Middle frontal gyrus (tissue), 1 donor: ENCODE data around the gene NDC80.
"Not testable (repeated sequence)": the region's sequence is repeated elsewhere in the genome, so short reads cannot be mapped to it uniquely, and the experiment has no call there.

ENCODE experiments used
- DNase-seq: peaks from one replicate; pipeline ENCODE4 v3.0.0-alpha.2; 2015; ENCODE audit warnings: low spot score; ENCODE audit errors: extremely low spot score

The NDC80 gene

GRCh38 chr18:2571200-2572170 is at the start of gene NDC80, which contains the start of gene METTL4:
Gene NDC80 (plus strand): TSS chr18:2571557. CDS start chr18:2572986, 1,429 bp downstream.
Gene METTL4 (minus strand): TSS chr18:2571505. CDS start chr18:2567216, 4,289 bp downstream.
- peak; percentile 72 for DNase-seq

- no peak for DNase-seq
Observed at GRCh38 chr18:2522112-2522511, 49.2 kb upstream of the NDC80 start.

GRCh38 chr18:2524794-2525198 is 46.6 kb upstream of the NDC80 start:
- not testable (repeated sequence) for DNase-seq

GRCh38 chr18:2526329-2526728 is 45.0 kb upstream of the NDC80 start:
- no peak for DNase-seq

GRCh38 chr18:2529154-2529553 is 42.2 kb upstream of the NDC80 start:
- DNase-seq, result no peak

- no peak for DNase-seq
Observed at GRCh38 chr18:2531751-2532150, 39.6 kb upstream of the NDC80 start.

- DNase-seq, result no peak
Observed at GRCh38 chr18:2532797-2533196, 38.6 kb upstream of the NDC80 start.

- no peak for DNase-seq
Observed at GRCh38 chr18:2534906-2535305, 36.5 kb upstream of the NDC80 start.

- DNase-seq, result no peak
Observed at GRCh38 chr18:2535419-2535910, 35.9 kb upstream of the NDC80 start.

GRCh38 chr18:2536063-2536462 is 35.3 kb upstream of the NDC80 start:
- no peak for DNase-seq

- no peak for DNase-seq
Observed at GRCh38 chr18:2536493-2536892, 34.9 kb upstream of the NDC80 start.

GRCh38 chr18:2537296-2537695 is 34.1 kb upstream of the NDC80 start:
- no peak for DNase-seq

- DNase-seq, result no peak
Observed at GRCh38 chr18:2538236-2538635, 33.1 kb upstream of the NDC80 start.

GRCh38 chr18:2538844-2539243 is 32.5 kb upstream of the NDC80 start:
- DNase-seq, result no peak

GRCh38 chr18:2540575-2540974 is 30.8 kb upstream of the NDC80 start:
- no peak for DNase-seq

- DNase-seq, result peak; percentile 47
Observed at GRCh38 chr18:2541925-2542563, 29.3 kb upstream of the NDC80 start.

GRCh38 chr18:2545155-2545554 is 26.2 kb upstream of the NDC80 start:
- no peak for DNase-seq

GRCh38 chr18:2547477-2548087 is 23.8 kb upstream of the NDC80 start:
- peak; percentile 46 for DNase-seq

GRCh38 chr18:2549462-2549861 is 21.9 kb upstream of the NDC80 start:
- no peak for DNase-seq

- no peak for DNase-seq
Observed at GRCh38 chr18:2551425-2551824, 19.9 kb upstream of the NDC80 start.

- DNase-seq, result no peak
Observed at GRCh38 chr18:2554696-2555095, 16.7 kb upstream of the NDC80 start.

- no peak for DNase-seq
Observed at GRCh38 chr18:2555895-2556294, 15.5 kb upstream of the NDC80 start.
